Measurements from ENCODE around the gene CDCP1.
"Not testable (repeated sequence)": the region's sequence is repeated elsewhere in the genome, so short reads cannot be mapped to it uniquely, and the experiment has no call there.

CDCP1 gene

DNA sequence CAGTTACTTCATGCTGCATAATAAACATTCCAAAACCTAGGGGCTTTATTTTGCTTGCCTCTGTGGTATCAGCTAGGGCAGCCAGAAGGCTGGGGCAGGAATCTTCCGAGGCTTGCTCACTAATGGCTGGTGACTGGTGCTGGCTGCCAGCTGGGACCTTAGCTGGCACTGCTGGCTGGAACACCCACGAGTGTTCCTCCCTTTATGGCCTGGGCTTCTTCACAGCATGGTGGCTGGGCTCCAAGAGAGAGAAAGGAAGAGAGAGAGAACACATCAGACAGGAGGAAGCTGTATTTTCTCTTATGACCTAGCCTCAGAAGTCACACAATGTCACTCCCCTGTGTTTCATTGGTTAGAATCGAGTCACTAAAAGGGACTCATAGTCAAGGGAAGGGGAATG is 23.9 kb upstream of the CDCP1 start:
- no peak for DNase-seq

DNA sequence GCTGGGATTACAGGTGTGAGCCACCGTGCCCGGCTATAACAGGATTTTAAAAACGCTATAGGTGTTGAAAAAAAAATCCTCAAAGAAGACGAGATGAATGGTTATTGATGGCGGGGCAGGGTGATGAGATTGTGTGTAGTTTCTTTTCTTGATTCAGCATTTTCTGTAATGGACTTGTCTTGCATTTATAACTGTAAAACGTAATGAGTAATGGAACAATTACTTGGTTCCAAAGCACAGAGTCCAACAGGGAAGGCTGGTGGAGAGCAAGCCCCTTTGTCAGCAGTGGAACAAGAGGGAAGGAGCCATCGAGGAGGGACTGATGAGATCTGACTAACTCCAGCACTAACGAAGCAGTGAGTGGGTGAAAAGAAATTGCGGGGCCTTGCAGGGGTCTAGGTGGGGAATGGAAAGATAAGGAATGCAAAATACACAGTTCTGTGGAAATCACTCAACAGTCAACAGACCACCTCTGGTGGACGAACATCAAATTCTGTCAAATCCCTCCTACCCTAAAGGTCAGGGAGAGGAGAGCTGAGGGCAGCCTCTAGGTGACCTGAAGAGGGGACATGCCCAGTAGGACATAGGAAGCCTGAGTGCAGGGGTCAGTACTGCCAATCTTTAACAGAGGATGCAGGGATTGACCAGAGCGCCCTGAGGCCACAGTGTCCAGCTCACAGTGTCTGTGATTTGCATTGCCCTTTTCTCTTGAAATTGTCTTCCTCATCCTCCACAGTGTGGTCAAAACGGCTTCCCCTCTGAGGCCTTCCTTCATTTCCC is 23.1 kb upstream of the CDCP1 start:
- DNase-seq, result no peak

DNA sequence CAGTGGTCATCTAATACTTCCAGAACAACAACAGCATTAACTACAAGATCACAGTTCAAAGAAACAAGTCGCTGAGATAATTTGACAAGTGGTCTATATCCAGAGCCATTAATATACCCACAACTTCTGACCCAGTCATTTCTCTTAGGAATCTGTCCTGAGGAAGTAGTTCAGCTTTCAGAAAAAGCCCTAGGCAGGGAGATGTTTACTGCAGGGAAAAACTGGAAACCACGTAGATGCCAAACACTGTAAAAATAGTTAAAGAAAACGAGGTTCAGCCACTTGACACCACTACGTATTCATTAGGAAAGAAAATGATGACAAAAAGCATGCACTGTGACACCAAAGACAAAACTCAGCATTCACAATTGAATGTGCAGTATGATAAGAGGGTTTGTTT is 22.3 kb upstream of the CDCP1 start:
- DNase-seq, result no peak

DNA sequence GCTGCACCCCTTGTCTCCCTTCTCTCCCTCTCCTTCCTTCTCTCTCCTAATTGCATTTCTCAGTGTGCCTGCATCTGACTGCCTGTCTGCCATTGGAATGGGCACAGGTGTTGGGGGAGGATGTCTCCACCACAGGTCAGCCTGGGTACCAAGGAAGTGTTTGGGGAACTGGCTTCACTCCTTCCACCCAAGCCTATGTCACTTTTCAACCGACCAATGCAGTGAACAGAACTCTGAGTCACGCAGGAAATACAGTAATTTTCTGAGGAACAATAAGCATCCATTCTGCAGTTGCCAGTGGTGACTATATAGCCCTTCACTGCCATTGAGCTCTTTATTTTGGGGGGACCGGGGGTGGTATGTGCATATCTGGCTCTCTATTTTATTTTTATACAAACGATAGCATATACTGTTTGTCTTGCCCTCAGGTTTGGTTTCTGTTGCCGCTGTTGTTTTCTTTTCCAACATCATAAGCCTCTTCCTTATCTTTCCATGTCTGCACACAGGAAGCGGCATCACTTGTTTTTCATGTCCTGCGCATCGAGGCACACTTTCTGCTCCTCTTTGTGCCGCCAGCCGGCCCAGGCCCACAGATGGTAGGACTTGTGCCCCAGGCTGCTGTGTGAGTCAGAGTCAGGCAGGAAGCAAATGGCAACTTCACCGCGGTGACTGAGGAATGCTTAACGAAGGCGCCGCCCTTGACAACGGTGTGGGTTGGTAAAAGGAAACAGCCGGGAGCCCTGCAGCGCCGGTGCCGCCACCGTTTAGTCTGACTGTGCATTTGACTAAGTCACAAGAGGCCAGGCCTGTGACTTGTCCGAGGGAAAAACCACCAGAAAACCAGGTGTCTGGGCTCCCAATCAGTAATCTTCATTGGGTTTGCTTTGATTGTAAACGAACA is 21.1 kb upstream of the CDCP1 start:
- peak; percentile 73 for DNase-seq

DNA sequence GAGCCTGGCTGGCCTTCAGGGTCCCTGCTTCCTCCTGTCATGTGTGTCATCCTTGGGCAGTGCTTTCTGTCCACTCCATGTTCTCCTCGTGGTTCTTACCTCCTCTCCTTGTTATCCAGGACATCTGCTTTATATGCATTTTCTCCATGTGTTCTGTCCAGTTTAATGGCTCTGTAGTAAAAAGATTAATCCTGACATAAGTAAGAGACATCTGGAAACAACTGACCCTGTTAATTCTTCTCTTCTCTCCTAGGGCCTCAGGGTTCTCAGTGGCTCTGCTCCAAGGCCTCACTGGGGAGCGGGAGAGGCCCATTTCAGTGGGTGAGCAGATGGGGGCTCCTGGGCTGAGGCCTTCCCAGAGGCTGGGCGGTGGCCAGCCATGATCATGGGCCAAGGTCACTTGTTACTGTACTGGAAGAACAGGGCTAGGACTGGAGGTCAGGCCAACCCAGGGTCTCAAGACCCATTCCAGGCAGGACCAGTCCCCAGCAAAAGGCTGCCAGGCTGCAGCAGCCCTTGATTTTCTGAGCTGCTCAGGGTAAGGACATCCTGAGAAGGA is 20.2 kb upstream of the CDCP1 start:
- no peak for DNase-seq

DNA sequence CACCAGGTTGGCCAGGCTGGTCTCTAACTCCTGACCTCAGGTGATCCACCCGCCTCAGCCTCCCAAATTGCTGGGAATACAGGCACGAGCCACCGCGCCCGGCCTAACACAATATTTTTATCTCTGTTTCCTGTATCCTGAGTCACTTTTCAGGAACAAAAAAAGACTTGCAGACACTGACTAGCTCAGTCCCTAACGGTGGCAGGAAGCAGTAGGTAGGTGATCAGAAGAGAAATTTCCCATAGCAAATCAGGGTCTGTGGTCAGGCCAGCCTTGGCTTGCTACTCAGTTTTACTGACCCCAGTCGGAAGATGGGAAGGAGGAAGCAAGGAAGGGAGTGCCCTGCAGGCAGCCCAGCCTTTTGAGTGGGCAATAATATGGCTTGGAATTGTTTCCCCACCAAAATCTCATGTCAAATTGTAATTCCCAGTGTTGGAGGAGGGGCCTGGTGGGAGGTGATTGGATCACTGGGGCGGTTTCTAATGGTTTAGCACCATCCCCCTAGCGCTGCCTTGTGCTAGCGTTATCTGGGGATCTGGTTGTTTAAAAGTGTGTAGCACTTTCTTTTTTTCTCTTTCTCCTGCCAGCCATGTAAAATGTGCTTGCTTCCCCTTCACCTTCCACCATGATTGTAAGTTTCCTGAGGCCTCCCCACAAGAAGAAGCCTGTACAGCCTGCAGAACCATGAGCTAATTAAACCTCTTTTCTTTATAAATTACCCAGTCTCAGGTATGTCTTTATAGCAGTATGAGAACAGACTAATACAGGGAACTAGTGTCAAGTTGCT is 19.5 kb upstream of the CDCP1 start:
- no peak for DNase-seq

DNA sequence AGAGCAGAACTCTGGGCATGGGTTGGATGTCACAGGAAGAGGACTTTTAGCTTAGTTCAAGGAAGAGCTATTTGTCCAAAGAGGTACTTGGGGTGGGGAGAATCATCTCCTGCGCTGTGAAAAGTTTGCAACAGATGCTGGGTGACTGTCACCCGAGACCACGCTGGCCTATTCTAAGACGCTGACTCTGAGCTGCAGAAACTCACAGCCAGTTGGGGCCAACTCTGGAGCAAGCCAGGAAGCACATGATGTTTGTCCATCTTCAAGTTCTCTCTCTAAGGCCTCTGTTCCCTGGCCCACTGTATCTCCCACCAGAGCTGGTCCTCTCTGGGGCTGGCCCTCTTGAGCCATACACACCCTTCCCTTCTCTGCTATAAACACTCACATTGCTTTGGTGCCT is 17.9 kb upstream of the CDCP1 start:
- DNase-seq, result no peak

DNA sequence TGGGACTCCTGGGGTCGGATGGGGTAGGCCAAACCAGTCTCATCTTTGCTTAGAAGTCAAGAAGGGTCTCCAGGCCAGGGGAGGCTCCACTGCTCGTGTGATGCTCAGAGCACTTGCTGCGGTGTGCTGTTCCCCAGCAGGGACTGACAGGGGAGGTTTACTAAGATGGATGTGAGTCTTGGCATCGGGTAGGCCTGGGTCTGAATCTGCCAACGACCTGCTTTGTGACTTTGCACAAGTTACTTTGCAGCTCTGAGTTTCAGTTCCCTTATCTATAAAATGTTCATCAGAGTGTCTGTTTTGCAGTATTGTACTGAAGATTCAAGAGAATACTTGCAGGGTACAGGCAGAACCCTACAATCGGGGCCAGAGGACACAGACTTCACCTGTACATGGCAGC is 17.3 kb upstream of the CDCP1 start:
- no peak for DNase-seq

DNA sequence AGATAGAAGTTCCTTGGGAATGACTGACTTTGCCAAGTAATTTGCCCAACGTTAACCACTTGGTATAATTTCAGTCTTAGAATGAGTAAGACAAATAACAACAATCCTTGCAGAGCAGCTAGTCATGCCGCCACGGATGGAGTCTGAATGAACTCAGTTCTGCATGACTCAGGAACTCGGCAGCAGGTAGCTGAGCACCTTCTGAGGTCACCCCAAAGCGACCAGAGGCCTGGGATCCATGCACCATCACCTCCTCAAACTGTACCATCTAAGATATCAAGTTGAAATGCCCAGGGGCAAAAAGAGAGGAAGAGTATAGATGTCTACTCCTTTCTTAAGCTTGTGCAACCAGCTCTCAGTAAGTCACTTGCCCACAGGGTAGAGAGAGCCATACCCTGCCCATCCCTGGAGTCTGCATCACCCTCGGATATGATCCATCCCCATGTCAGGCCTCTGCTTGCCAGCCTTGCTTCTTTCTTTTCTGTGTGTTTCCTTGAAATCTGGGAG is 8.5 kb upstream of the CDCP1 start:
- DNase-seq, result no peak

DNA sequence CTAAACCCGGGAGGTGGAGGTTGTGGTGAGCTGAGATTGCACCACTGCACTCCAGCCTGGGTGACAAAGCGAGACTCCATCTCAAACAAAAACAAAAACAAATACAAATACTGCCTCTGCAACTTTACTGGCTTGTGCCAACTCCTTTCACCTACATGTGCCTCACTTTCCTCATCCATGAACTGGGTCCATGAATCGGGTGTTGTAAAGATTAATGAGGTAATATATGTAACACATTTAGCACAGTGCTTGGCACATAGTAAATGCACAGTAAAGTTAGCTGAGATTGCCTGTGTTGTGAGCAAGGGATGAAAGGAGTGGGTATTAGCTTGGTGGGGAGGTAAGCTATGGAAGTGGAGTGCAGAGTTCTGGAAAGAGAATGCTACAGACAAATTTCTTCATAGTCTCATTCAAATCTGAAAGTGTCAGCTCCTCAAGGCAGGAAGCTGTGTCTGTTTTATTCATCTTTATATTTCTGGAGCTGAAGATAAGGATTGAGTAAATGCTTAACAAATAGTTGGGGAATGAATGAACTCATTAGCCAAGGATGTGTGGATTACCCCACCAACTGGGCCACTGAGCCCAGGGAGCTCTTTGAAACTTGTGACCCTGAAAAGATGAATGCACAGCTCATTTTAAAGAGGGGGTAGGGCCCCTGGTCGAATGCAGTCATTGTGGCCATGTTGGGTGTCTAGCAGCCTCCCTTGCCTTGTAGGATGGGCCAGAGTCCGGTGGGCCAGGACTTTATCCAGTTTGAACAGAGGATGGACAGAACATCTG is 7.7 kb upstream of the CDCP1 start:
- DNase-seq, result no peak

DNA sequence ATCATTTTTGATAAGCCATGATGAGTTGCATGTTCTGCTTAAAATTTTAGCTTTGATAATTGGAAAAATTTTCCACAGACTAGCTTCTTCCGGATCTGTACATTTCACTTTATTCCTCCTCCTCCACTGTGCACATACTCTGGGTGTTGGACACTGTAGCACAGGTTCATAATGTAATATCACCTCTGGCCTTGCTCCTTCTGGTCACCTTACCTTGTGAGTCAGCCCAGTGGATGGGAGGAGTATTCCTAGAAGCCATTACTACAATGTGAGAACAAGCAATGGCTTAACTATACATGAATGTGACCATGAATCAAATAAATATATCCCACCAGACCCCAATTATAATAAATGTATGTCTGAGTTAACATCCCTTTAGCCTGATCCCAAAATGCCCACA is 6.1 kb upstream of the CDCP1 start:
- no peak for DNase-seq

DNA sequence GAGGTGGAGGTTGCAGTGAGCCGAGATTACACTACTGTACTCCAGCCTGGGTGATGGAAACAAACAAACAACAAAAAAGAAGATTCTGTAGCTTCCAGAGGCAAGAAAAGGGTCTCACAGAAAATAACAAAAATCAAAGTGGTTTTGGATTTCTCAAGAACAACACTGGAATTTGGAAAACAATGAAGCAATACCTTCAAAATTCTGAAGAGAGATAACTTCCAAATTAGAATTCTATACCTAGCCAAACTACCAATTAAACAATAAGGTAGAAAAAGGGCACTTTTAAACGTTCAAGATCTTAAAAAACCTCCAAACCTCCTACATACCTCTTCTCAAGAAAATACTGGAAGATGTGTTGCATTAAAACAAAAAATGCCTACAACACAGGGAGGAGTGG is 4.9 kb upstream of the CDCP1 start:
- DNase-seq, result no peak

DNA sequence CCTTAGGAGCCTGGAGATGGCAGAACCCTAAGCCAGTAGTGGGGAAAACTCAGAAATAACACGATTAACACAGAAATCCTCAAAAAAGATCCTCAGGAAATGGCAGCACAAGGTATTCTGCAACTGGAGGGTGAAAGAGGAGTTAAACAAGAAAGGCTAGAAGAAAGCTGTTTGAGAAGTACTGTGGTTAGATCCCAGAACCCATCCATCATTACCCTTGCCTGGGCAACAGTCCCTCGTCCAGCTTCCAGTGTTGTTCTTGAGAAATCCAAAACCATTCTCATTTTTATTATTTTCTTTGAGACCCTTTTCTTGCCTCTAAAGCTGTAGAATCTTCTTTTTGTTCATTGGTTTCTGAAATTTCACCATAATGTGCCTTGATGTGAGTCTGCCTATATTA is 2.7 kb upstream of the CDCP1 start:
- no peak for DNase-seq

DNA sequence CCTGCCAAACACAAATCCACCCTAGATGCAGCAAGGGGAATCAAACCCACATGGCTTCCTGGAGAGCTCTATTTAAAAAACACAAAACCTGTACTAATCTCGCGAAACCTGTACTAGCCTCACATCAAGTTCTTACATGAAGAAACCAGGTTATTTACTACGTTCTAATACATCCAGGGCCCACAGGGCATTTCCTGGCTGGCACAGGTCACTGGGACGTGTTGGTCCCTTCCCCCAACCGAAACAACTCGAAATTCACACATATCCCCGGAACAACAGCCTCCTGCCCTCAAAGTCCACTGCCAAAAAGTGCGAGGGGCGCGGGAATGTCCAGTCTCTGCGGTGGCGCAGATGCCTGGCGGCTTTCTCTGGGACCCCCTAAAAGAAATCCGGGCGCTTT is 955 bp downstream of the CDCP1 start:
- DNase-seq, result no peak

DNA sequence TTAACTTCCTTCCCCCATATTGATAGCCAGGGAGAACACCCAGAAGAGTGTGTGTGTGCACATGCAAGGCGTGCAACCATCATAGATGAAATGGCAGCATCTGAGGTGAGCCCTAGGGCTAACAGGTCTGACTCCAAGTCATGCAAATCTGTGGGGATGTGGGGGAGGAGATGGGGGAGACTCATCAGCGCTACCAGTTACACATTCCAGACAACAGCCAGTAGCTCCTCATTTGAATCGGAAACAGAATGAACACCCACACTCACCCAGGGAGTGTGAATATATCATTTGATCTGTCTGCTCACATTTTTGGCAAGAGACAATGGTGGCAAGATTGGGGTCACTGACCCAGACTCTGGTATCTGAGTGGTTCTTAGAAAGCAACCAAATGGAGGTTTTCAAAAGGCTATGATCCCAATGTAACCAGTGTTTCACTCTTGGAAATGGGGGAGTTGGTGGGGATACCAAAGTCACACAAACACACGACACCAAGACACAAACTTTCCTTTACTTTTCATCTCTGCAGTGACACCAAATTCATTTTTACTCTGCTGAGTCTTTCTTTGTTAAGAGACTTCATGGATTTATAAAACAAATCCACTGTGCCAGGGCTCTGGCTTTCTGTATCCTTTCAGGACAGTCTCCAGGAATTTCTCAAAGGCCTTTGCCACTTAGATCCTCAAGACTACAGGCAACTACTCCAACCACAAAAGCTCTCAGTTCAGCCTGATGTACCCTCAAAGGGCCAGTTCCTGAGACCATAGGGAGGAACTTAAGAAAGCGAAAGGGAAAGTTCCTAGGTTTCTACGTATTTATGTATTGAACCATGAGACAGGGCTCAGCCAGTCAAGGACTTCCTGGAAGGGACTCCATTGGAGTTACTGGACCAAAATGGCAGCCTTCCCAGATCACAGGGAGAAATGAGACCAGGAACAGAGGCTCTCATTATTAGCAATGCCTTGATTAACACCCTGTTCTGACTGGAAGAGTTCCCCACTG is 2.2 kb downstream of the CDCP1 start:
- DNase-seq, result no peak

DNA sequence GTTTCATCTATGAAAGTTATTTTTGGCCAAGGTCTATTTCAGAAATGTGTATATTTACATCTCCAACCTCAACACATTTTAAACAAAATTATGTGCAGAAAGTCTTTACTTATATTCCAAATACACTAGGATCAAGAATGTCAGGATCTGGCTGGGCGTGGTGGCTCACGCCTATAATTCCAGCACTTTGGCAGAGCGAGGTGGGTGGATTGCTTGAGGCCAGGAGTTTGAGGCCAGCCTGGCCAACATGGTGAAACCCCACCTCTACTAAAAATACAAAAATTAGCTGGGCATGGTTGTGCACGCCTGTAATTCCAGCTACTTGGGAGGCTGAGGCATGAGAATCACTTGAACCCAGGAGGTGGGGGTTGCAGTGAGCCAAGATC is 5.4 kb downstream of the CDCP1 start:
- not testable (repeated sequence) for DNase-seq

DNA sequence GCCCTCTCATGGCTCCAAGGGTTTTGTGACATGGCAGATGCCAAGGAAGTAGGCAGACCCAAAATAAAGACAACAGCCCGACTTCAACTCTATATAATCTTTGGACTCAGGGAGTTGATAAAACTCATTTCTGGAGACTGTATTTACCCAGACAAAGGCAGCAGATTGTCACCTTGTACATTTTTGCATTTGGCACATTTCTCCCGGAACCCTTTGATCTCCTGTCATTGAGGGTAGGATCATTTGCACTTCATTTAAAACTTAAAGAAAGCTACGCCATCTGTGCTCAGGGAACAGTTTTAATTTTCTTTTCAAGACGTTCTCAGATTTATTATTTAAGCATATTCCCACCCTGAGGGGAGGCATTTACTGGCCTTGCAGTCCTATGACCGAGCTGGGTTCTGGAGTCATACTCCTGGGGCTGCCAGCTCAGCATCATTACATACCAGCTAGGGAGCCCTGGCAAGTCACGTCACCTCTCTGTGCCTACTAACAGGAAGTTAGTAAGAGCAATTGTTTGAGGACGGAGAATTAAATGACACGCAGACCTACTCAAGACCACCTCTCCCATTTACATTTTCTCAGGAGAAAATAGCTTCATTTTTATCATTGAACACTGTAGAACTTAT is 5.9 kb downstream of the CDCP1 start:
- no peak for DNase-seq

DNA sequence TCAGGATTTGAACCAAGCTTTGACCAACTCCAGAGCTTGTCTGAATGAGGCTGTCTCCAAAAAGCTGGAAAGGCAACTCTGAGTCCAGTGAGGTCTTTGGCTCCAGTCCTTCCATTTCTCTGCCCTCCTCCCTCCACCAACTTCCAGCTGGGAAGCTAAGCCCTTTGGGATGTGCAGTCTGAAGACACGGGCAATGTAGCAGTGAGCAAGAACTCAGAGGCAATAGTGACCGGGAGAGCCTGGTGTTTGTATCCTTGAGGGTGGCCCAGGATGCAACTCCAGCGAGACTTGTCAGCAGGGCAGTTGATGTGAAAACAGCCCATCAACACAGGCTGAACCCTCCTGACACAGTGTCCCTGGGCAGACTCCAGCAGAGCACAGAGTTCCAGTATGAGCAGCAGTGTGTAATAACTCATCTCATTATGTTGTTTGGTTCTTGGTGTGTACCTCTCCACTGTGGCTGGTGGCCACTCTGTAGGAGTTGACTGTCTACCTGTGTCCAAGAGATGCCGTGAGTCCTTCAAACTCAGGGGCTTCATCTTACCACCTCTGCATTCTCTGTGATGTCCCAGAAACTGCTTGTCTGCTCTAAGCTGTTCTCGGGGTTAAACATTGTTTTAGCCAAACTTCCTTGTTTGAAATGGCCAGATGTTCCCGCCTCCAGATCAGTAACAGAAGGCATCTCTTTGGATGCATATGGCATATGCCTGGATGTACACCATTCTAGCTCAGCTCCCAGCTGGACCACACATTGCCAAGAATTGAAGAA is 6.6 kb downstream of the CDCP1 start:
- DNase-seq, result no peak

DNA sequence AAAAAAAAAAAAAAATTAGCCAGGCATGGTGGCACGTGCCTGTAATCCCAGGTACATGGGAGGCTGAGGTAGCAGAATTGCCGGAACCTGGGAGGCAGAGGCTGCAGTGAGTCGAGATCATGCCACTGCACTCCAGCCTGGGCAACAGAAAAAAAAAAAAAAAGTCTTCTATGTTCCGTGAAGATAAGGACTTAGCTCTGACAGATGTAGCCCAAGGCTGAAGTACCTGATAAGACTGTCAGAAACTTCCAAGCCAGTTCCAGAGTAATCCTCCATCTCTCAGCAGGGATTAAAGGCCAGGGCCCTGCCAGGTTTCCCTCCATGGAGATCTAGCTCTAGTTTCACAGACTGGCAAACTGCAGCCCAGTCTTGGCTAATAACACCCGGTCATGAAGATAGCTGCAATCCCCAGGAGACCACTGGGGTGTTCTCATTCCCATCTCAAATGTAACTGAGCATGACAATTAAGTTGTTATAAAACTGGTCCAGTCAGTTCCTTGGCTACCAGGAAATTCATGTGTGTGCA is 8.5 kb downstream of the CDCP1 start:
- no peak for DNase-seq

Measured in NCI-H345 (cell line).